Right hindlimb (tissue), 1 donor: ENCODE data around the gene CLK1.
"Not testable (repeated sequence)": the region's sequence is repeated elsewhere in the genome, so short reads cannot be mapped to it uniquely, and the experiment has no call there.

Experiments used
- DNase-seq: peaks from one replicate; pipeline ENCODE4 v3.0.0-alpha.2; 2018

Gene CLK1

GRCh38 chr2:200864176-200865034 lies at the start of gene CLK1:
CLK1 (minus strand) TSS chr2:200864658; CDS start chr2:200861862, 2,796 bp downstream.
- peak; percentile 98 for DNase-seq

DNA sequence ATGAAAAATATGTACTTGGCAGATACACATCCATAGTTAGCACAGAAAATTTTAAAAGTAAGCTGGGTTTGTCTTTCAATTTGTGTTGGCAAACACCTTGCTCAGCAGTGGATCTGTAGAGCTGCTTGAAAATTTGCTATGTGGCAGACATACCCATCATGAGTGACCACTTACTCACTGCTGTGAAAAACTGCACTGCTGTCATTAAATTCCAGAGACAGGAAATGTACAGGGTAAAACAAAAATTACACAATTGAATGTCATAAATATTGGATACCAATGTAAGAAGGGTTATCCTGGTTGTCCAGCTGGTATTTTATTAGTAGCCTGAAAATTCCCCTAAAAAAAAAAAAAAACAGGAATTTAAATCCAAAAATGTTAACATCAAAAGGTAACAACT lies 49.2 kb upstream of the CLK1 start:
- DNase-seq = no peak

- DNase-seq = no peak
These were observed 45.5 kb upstream of the CLK1 start for GRCh38 chr2:200909958-200910357.

DNA sequence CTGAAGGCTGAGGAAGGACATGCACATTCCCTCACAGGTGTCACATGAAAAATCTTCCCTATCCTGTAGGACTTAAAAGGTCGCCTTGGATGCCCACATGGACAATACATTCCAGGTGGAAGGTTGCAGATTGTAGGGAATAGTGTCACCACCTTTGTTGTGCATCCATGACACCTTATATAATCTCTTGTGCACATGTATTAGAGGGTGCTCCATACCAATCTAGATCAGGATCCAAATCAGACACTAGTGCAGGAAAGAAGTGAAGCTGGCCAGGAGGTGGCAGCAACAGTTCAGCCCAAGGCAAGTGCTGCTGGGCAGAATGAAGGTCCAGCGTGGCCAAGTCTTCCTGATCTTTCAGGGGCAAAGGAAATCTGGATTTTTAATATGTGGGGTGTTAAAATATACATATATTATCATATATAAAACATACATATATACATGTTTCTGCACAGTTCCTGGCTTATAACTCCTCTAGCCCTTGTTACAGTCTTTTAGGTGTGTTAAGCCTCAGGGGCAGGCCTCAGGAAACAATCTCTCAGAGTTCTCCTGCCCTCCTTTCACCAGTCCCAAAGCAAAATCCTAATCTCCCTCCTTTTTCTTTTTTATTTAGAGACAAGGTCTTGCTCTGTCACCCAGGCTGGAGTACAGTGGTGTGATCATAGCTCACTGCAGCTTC lies 41.3 kb upstream of the CLK1 start:
- peak; percentile 72 for DNase-seq

GRCh38 chr2:200901459-200902072 lies 37.1 kb upstream of the CLK1 start:
- DNase-seq = peak; percentile 70

DNA sequence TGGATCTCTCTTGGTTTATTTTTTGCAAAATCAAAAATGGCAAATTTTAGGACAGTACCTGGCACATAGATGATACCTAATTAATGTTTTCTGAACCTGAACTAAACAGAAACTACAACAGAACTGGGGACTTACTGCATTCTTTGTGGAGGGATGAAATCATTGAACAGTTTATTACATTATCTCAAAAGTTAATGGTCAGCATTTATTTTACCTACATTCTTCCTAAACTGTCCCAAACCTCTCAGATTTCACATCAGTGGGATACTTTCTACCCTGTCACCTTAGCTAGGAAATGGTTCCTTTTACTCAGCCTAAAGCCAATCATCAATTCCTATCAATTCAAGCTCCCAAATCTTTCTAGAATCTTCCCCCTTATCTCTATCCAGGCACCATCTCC lies 35.0 kb upstream of the CLK1 start:
- no peak for DNase-seq

GRCh38 chr2:200888704-200889625 lies 24.5 kb upstream of the CLK1 start, which contains the start of the genes NIF3L1 and PPIL3:
NIF3L1 (plus strand) TSS chr2:200889371; CDS start chr2:200891944, 2,573 bp downstream.
PPIL3 (minus strand) TSS chr2:200889077; CDS start chr2:200887615, 1,462 bp downstream.
- peak; percentile 97 for DNase-seq

- DNase-seq = not testable (repeated sequence)
These were observed 17.3 kb upstream of the CLK1 start for GRCh38 chr2:200881715-200882249.

DNA sequence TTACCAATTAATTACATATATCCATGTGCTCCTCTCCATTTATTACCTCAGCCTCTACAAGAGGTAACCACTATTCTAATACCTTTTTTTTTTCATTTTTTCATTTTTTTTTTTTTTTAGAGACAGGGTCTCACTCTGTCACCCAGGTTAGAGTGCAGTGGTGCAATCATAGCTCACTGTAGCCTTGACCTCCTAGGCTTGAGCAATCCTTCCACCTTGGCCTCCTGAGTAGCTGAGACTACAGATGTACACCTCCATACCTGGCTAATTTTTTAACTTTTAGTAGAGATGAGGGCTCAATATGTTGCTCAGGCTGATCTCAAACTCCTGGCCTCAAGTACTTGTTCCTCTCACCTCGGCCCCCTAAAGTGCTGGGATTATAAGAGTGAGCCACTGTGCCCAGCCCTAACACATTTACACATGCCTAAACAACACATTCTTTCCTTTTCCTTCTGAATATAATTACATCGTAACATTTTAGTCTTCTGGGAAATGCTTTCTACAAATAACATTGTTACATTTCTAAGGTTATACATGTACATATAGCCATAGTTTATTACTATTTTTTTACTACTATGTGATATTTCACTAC lies 13.9 kb upstream of the CLK1 start:
- DNase-seq = no peak

DNA sequence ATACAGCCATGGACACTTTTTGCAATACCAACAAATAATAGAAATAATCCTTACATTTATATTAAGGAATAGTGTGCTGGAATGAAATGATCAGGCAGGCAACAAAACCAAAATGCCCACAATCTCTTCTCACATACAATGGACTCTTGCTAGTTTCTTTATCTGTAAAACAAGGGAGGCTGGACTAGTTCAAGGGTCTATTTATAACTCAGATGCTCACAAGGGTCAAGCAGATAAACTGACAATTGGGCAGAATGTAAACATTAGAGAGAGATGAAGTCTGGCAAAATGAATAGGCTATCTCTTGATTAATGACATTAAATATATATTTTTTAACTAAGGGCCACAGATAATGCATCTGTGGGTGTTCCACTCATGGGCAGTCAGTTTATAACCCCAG lies 13.0 kb upstream of the CLK1 start:
- DNase-seq = no peak

DNA sequence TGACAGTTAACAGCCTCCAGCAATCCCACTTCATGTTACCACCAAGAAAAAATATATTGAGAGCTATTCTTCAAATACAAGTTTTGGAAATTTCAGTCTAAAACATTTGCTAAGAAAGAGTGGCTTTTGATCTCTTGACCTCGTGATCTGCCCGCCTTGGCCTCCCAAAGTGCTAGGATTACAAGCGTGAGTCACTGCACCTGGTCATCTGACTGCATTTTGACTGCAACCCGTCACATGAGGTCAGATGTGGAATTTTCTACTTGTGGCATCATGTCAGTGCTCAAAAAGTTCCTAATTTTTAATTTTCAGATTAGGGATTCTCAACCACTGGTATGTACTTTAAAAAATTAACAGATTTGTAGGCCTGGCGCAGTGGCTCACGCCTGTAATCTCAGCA lies 9.1 kb upstream of the CLK1 start:
- DNase-seq = no peak

DNA sequence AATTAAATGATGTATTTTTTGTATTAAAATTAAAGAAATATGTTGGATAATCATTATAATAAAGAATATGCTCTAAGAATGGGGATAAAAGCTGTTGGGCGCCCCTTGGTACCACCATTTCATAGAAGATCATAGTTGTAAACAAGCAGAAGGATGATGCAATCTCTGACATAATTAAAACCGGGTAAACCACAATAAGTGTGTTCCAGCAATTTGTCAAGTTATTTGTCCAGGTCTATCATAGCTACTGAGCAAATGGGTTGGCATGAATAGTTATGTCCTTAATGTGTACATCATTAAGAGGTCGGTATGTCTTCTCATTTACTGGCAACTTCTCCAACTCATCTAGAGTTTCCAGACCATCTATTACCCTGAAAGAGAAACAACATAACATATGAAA lies 6.7 kb upstream of the CLK1 start:
- DNase-seq = no peak

DNA sequence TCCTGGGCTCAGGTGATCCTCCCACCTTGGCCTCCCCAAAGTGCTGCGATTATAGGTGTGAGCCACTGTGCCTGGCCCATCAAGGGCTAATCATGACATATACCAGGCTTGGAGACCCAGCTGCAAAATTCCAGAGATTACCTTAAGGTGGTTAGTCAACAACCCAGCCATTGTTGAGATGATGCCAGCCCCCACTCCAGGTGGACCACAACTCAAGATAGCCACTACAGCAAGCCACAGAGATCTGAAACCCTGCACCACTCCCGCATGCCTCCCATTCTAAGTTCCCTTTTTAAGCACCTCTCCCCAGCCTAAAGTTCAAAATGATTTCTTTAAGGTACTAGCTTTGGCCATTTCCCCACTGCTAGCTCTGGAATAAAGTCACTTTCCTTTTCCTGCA lies 4.6 kb upstream of the CLK1 start:
- DNase-seq = no peak

DNA sequence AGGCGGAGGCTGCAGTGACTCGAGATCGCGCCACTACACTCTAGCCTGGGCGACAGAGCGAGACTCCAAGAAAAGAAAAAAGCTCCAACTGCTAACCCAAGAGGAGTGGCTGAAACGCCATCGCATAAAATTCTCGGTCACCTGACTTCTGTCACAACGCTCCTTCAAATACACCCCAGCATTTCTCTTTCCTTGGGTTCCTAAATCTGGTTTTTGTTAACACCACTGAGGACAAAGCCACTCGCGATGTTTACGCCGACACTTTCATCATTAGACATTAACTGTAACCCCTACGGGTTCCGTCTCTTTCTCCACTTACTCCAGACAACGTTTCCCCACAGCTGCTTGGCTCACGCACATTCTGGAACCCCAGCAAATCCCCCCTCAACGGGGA lies 679 bp downstream of the CLK1 start:
- no peak for DNase-seq

DNA sequence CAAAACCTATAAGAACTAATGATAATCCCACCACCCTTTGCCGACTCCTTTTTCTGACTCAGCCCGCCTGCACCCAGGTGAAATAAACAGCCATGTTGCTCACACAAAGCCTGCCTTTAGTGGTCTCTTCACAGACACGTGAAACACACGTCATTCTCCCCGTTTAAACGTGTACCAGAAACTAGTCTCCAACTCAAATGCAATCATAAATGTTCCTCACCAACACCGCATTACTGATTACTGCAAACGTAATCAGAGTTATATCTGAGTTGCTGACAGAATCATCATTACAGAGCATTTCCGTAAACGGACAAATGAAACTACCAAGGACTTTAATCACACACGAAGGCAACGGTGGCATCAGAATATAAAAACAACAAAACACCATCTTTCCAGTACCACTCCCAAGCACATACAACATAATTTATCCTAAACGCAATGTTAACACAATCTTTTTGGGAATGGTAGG lies 1.9 kb downstream of the CLK1 start:
- peak; percentile 34 for DNase-seq

DNA sequence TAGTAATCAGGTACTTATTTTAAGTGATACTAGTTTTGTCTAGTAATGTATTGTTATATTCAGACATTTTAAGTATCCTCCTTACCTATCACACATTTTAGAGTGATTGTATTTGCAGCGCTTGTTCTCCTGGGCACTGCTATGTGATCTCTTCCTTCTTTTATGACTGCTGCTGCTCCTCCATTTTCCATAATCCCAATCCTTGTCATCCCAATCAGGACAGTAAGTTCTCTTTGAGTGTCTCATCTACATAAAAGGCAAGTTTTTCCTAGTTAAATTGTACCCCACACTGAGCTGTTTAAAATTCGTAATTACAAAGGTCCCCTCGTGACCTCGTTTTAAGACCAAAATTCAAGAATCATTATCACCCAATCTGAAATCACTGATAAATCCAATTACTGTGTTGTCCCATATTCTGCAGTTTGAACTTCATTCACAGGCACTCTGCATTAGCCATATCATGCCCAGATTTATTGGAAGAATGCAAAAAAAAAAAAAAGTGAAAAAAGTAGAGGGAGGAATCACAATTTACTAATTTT lies 2.8 kb downstream of the CLK1 start:
- DNase-seq = no peak

DNA sequence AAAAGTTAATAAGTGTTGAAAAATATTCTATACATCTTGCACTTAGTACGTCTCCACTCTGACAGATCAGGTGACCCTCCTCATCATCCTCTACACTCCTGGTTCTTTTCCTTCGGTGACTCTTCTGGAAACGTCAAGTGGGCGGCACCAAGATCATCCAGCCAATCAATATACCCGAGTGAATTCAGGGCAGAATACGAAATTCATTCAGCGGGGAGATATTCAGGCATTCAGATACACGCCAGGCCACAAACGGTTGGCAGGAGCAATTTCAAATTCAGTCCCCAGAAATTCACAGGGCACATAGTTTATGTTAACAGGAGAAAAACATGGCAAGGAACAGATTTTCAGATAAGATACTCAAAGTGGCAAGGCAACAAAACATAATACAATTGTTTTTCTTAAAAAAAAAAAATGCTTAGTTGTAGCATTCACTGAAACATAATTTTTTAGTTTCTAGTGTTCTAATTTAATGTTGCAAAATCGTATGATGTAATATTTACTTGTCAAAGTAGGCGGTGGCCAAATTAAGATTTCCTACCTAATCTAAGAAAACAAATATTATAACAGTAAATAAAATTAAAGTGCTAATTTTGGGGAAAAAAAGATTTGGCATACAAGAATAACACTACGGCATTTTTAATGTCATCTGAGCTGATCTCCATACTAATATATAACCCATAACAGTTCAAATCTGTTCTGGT lies 4.2 kb downstream of the CLK1 start:
- no peak for DNase-seq

DNA sequence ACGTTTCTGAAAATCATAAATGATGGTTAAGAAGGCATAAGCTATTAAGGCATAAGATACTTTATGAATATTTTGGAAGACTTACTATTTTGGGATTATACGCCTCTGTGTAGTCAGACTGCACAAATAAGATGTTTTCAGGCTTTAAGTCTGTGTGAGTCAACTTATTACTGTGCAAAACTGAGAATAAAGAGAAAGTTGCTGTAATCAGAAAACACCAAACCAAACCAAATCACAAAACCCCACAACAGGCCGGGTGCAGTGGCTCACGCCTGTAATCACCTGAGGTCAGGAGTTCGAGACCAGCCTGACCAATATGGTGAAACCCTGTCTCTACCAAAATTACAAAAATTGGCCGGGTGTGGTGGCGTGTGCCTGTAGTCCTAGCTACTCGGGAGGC lies 7.7 kb downstream of the CLK1 start:
- no peak for DNase-seq

DNA sequence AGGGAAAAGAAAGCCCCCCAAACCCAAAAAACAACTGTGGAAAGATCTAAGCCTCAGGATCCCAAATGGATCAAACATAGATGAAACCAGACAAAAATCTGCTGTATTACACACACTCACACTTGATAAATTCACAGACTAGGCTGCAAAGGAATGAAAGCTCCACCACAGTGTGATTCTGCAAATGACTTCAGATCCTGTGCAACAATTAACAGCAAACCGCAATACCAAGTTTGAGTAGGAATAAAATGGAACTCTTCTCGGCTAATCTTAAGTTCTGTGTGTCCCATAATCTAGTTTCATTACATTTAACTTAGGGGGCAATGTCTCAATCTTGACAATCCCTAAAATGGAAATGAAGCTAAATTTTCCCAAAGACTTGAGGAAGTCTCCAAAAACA lies 11.9 kb downstream of the CLK1 start:
- no peak for DNase-seq

DNA sequence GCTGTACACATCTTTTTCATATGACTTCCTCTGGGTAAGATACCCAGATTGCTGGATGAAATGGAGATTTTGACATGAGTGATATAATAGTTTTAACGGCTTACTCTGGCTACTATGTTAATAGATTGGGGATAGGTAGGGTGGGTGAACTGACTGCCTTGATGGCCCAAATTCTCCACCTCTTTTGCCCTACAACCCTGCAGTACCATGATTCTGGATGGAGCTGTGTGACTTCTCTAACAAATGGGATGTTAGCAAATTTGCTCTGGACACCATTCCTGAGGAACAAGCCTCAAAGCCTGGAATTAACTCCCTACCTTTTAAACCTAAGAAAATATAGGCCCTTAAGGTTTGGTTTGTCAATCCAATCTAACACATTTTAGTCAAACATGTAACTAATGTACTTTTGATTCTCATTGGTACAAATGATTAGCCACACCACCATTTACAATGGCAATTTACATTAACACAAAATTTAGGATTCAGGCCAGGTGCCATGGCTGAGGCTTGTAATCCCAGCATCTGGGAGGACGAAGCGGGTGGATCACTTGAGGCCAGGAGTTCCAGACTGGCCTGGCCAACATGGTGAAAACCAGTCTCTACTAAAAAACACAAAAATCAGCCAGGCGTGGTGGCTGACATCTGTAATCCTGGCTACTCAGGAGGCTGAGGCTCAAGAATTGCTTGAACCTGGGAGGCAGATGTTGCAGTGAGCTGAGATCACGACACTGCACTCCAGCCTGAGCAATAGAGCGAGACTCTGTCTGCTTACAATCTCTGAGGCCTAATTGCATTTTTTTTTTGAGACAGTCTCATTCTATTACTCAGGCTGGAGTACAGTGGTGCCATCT lies 12.8 kb downstream of the CLK1 start:
- no peak for DNase-seq
